HEK293 (cell line): ENCODE results near the gene VPS37C.

Experiments
- CTCF ChIA-PET: fragments of 350-600 bp; formaldehyde crosslinking; extraction: SDS; loops from one replicate; lab custom pipeline; 2021; ENCODE audit warnings: antibody characterized with exemption; lab: Yijun Ruan, JAX
- POLR2A ChIA-PET: fragments of 300-600 bp; formaldehyde crosslinking; extraction: SDS; loops from one replicate; lab custom pipeline; 2020; ENCODE audit warnings: antibody characterized with exemption, inconsistent platforms; lab: Yijun Ruan, JAX
- H3K27ac ChIP-seq: fragments of 200-500 bp; sonication (Bioruptor generic); 2 replicates; pipeline ENCODE4 v1.5.1; 2014; ENCODE audit warnings: low read depth, low read length, control low read depth, inconsistent platforms; ENCODE audit errors: extremely low read depth
- H3K36me3 ChIP-seq, 2 experiments: fragments of 200-500 bp in 1 of 2; sonication (Bioruptor generic) in 1 of 2; 1 replicate in 1 of 2; 2 replicates in 1 of 2; pipeline ENCODE4 v1.5.1; 2014 to 2017; ENCODE audit warnings: inconsistent platforms in 2 of 2, low read length in 2 of 2; ENCODE audit not compliant: control insufficient read depth in 2 of 2, insufficient read depth in 1 of 2
- H3K4me1 ChIP-seq: fragments of 200-500 bp; sonication (Bioruptor generic); 2 replicates; pipeline ENCODE4 v1.5.1; 2014; ENCODE audit warnings: mild to moderate bottlenecking, low read length, inconsistent platforms; ENCODE audit not compliant: control insufficient read depth, insufficient read depth
- H3K4me3 ChIP-seq: 2 replicates; pipeline ENCODE4 v1.5.1; 2011; ENCODE audit warnings: low read depth, mild to moderate bottlenecking, control low read depth, low read length, moderate library complexity
- H3K9me3 ChIP-seq: fragments of 200-500 bp; sonication (Bioruptor generic); 2 replicates; pipeline ENCODE4 v1.5.1; 2014; ENCODE audit warnings: low read depth, low read length, inconsistent platforms; ENCODE audit not compliant: control insufficient read depth, insufficient read depth
- BCL11B ChIP-seq: fragments of 450-650 bp; formaldehyde crosslinking; IDR thresholded peaks from 2 replicates; pipeline ENCODE4 v1.5.1; 2016; ENCODE audit warnings: low read depth, missing biosample characterization, missing genetic modification characterization
- GLIS1 ChIP-seq: fragments of 450-650 bp; formaldehyde crosslinking; IDR thresholded peaks from 2 replicates; pipeline ENCODE4 v1.5.1; 2016; ENCODE audit warnings: missing biosample characterization, missing genetic modification characterization
- KLF10 ChIP-seq: fragments of 450-650 bp; IDR thresholded peaks from 2 replicates; pipeline ENCODE4 v1.5.1; 2018; ENCODE audit warnings: missing biosample characterization, mild to moderate bottlenecking, missing genetic modification characterization
- ZBTB20 ChIP-seq: fragments of 450-650 bp; formaldehyde crosslinking; IDR thresholded peaks from 2 replicates; pipeline ENCODE4 v1.5.1; 2016; ENCODE audit warnings: missing biosample characterization, missing genetic modification characterization
- ZNF157 ChIP-seq: fragments of 450-650 bp; formaldehyde crosslinking; IDR thresholded peaks from 2 replicates; pipeline ENCODE4 v1.5.1; 2016; ENCODE audit warnings: missing biosample characterization, missing genetic modification characterization
- ZNF16 ChIP-seq: fragments of 450-650 bp; formaldehyde crosslinking; IDR thresholded peaks from 2 replicates; pipeline ENCODE4 v1.5.1; 2016; ENCODE audit warnings: low read depth, missing biosample characterization, missing genetic modification characterization
- ZNF169 ChIP-seq: fragments of 450-650 bp; formaldehyde crosslinking; IDR thresholded peaks from 2 replicates; pipeline ENCODE4 v1.5.1; 2016; ENCODE audit warnings: missing biosample characterization, missing genetic modification characterization
- ZNF214 ChIP-seq: fragments of 450-650 bp; formaldehyde crosslinking; IDR thresholded peaks from 2 replicates; pipeline ENCODE4 v1.5.1; 2017; ENCODE audit warnings: missing biosample characterization, mild to moderate bottlenecking, missing genetic modification characterization, borderline replicate concordance
- ZNF24 ChIP-seq: fragments of 450-650 bp; formaldehyde crosslinking; IDR thresholded peaks from 2 replicates; pipeline ENCODE4 v1.5.1; 2016; ENCODE audit warnings: missing biosample characterization, missing genetic modification characterization
- ZNF366 ChIP-seq: fragments of 450-650 bp; formaldehyde crosslinking; conservative IDR thresholded peaks from 2 replicates; pipeline ENCODE4 v1.5.1; 2016; ENCODE audit warnings: missing biosample characterization, missing genetic modification characterization
- ZNF404 ChIP-seq: fragments of 450-650 bp; formaldehyde crosslinking; IDR thresholded peaks from 2 replicates; pipeline ENCODE4 v1.5.1; 2017; ENCODE audit warnings: missing biosample characterization, missing genetic modification characterization
- ZNF530 ChIP-seq: fragments of 450-650 bp; formaldehyde crosslinking; IDR thresholded peaks from 2 replicates; pipeline ENCODE4 v1.5.1; 2016; ENCODE audit warnings: low read depth, missing biosample characterization, missing genetic modification characterization
- ZNF555 ChIP-seq: fragments of 450-650 bp; formaldehyde crosslinking; conservative IDR thresholded peaks from 2 replicates; pipeline ENCODE4 v1.5.1; 2017; ENCODE audit warnings: missing biosample characterization, mild to moderate bottlenecking, missing genetic modification characterization, inconsistent platforms
- ZNF677 ChIP-seq: fragments of 450-650 bp; IDR thresholded peaks from 2 replicates; pipeline ENCODE4 v1.5.0; 2018; ENCODE audit warnings: missing biosample characterization, mild to moderate bottlenecking, missing genetic modification characterization, moderate library complexity
- ZNF76 ChIP-seq: fragments of 450-650 bp; formaldehyde crosslinking; IDR thresholded peaks from 2 replicates; pipeline ENCODE4; 2016; ENCODE audit warnings: low read depth, missing biosample characterization, missing genetic modification characterization, borderline replicate concordance
- ZNF785 ChIP-seq: fragments of 450-650 bp; formaldehyde crosslinking; IDR thresholded peaks from 2 replicates; pipeline ENCODE4 v1.5.1; 2016; ENCODE audit warnings: missing biosample characterization, missing genetic modification characterization
- ZNF791 ChIP-seq: fragments of 450-650 bp; formaldehyde crosslinking; IDR thresholded peaks from 2 replicates; pipeline ENCODE4 v1.5.1; 2016; ENCODE audit warnings: missing biosample characterization, missing genetic modification characterization
- ZNF792 ChIP-seq: fragments of 450-650 bp; formaldehyde crosslinking; IDR thresholded peaks from 2 replicates; pipeline ENCODE4 v1.5.1; 2016; ENCODE audit warnings: missing biosample characterization, missing genetic modification characterization
- TF ChIP-seq, protein P1 (sequence below): fragments of 450-650 bp; formaldehyde crosslinking; IDR thresholded peaks from 2 replicates; pipeline ENCODE4 v1.5.1; 2017; ENCODE audit warnings: missing biosample characterization, mild to moderate bottlenecking, missing genetic modification characterization, moderate library complexity
- TF ChIP-seq, protein P2 (sequence below): IDR thresholded peaks from 2 replicates; pipeline ENCODE4 v1.6.1; 2011; ENCODE audit warnings: mild to moderate bottlenecking, low read depth, low read length, borderline replicate concordance
- TF ChIP-seq, protein P3 (sequence below): fragments of 450-650 bp; formaldehyde crosslinking; IDR thresholded peaks from 2 replicates; pipeline ENCODE4 v1.5.1; 2016; ENCODE audit warnings: missing biosample characterization, missing genetic modification characterization
- TF ChIP-seq, protein P4 (sequence below): fragments of 450-650 bp; formaldehyde crosslinking; IDR thresholded peaks from 2 replicates; pipeline ENCODE4 v1.5.1; 2016; ENCODE audit warnings: missing biosample characterization, missing genetic modification characterization
- TF ChIP-seq, protein P5 (sequence below): fragments of 450-650 bp; formaldehyde crosslinking; IDR thresholded peaks from 2 replicates; pipeline ENCODE4 v1.5.1; 2017; ENCODE audit warnings: missing biosample characterization, missing genetic modification characterization
- TF ChIP-seq, protein P6 (sequence below): fragments of 450-650 bp; formaldehyde crosslinking; IDR thresholded peaks from 2 replicates; pipeline ENCODE4 v1.5.1; 2016; ENCODE audit warnings: missing biosample characterization, missing genetic modification characterization

Gene VPS37C

DNA sequence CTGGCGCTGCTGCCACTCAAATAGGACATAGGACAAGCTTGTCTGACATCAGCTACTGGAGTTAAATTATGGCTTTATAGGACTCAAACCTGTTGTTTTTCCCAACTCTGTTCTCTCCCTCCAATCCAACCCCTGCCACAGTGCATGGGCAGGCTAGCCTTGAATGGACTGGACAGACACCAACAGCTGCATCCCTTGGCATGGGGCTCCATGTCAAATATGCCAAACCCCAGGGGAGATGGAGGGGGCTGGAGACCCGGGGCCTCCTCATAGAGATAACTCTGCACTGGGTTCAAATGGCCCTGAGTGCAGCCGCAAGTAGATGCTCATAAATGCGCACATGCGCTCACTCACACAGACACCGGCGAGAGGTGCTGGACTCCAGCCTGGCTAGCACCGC lies 30.0 kb downstream of the VPS37C start:
- CTCF ChIA-PET: interaction anchor here (0.6 to 3.8 kb wide), 7 partner anchors 11 to 300 kb away, joined by 3 to 21 read pairs (median 4); no protein-coding TSS in a partner anchor
- Histone ChIP-seq H3K4me1 (no peaks in the 10 kb centered on the region), H3K36me3 (peaks cover 0 to 17% of the 10 kb centered on the region in 2 experiments; a peak in 1 of 3 replicates), H3K4me3 (no peak overlapping the region), H3K27ac (no peak overlapping the region), H3K9me3 (no peaks in the 10 kb centered on the region)
- POLR2A ChIA-PET: no interaction called here
- TF ChIP-seq, protein P1, sequence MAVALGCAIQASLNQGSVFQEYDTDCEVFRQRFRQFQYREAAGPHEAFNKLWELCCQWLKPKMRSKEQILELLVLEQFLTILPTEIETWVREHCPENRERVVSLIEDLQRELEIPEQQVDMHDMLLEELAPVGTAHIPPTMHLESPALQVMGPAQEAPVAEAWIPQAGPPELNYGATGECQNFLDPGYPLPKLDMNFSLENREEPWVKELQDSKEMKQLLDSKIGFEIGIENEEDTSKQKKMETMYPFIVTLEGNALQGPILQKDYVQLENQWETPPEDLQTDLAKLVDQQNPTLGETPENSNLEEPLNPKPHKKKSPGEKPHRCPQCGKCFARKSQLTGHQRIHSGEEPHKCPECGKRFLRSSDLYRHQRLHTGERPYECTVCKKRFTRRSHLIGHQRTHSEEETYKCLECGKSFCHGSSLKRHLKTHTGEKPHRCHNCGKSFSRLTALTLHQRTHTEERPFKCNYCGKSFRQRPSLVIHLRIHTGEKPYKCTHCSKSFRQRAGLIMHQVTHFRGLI (tag by site-specific recombination): no peak
- no peak for TF ChIP-seq ZNF214 (tag by site-specific recombination)
- TF ChIP-seq ZNF169 (tag by site-specific recombination): no peak
- TF ChIP-seq, protein P2, sequence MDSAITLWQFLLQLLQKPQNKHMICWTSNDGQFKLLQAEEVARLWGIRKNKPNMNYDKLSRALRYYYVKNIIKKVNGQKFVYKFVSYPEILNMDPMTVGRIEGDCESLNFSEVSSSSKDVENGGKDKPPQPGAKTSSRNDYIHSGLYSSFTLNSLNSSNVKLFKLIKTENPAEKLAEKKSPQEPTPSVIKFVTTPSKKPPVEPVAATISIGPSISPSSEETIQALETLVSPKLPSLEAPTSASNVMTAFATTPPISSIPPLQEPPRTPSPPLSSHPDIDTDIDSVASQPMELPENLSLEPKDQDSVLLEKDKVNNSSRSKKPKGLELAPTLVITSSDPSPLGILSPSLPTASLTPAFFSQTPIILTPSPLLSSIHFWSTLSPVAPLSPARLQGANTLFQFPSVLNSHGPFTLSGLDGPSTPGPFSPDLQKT: no peak
- TF ChIP-seq ZNF792 (tag by site-specific recombination): no peak
- no peak for TF ChIP-seq ZNF530 (tag by site-specific recombination)
- no peak for TF ChIP-seq ZNF76 (tag by site-specific recombination)
- no peak for TF ChIP-seq ZNF785 (tag by site-specific recombination)
- no peak for TF ChIP-seq ZNF677 (tag by site-specific recombination)
- TF ChIP-seq, protein P3, sequence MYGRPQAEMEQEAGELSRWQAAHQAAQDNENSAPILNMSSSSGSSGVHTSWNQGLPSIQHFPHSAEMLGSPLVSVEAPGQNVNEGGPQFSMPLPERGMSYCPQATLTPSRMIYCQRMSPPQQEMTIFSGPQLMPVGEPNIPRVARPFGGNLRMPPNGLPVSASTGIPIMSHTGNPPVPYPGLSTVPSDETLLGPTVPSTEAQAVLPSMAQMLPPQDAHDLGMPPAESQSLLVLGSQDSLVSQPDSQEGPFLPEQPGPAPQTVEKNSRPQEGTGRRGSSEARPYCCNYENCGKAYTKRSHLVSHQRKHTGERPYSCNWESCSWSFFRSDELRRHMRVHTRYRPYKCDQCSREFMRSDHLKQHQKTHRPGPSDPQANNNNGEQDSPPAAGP (tag by site-specific recombination): no peak
- TF ChIP-seq ZNF366 (tag by site-specific recombination): no peak
- TF ChIP-seq ZNF157: no peak

DNA sequence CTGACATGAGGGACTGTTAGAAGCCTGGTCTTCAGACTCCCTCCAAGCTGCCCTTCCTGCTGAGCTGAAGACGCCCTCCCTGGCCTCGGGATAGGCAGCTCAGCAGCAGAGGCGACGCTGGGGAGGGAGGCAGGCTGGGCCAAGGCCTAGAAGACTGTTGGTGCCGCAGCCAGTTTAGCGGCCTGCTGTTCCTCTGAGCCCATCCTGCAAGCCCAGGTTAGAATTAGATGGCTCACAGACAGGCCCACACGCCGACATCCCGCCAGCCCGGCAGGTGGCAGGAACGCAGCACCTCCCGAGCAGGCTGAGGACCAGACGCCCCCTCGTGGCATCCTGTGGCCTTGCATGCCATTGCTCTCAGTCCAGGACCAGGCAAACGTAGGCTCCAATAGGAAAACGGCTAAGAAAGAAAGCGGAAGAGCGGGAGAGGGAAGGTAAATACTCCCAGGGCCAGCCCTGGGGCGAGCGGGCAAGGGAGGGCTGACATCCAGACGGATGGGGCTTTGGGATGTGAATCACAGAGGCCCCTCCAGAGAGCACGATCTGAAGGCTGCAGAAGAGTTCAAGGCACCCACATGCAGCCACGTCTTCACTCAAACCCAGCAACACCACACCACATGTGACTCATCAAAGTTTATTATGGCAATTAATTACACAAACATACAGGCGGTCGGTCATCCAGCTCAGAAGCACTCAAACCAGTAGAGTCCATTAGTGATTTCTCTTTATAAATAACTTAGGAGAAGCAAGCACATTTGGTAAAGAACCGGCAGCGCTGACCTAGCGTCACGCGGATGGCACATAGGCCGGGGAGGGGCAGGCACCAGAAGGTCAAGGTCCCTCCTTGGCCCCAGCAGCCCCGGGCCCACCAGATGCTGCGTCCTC lies 31.3 kb downstream of the VPS37C start:
- H3K4me1 ChIP-seq: no peaks in the 10 kb centered on the region
- H3K36me3 ChIP-seq: peaks cover 0 to 17% of the 10 kb centered on the region in 2 experiments; a peak in 1 of 3 replicates
- ChIA-PET CTCF (interaction anchor here (0.5 to 3.8 kb wide), 40 partner anchors 9 to 1484 kb away, joined by 3 to 21 read pairs (median 4); no protein-coding TSS in a partner anchor), POLR2A (interaction anchor here (1.4 kb wide), 2 partner anchors 32 to 215 kb away, joined by 3 read pairs; partner anchors contain the start of gene VPS37C)
- no peak overlapping the region for H3K27ac ChIP-seq
- no peak overlapping the region for H3K4me3 ChIP-seq
- H3K9me3 ChIP-seq: no peaks in the 10 kb centered on the region
- TF ChIP-seq KLF10 (tag by site-specific recombination) (no peak), ZNF16 (no peak), ZNF555 (tag by site-specific recombination) (no peak), GLIS1 (tag by site-specific recombination) (peak; percentile 45), ZNF24 (peak; percentile 63; the same call in 1 of the 2 replicates), ZBTB20 (tag by site-specific recombination) (no peak), BCL11B (no peak), ZNF791 (tag by site-specific recombination) (no peak), ZNF404 (tag by site-specific recombination) (no peak)
- TF ChIP-seq, protein P4, sequence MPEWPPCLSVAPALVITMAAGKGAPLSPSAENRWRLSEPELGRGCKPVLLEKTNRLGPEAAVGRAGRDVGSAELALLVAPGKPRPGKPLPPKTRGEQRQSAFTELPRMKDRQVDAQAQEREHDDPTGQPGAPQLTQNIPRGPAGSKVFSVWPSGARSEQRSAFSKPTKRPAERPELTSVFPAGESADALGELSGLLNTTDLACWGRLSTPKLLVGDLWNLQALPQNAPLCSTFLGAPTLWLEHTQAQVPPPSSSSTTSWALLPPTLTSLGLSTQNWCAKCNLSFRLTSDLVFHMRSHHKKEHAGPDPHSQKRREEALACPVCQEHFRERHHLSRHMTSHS (tag by site-specific recombination): no peak
- TF ChIP-seq, protein P5, sequence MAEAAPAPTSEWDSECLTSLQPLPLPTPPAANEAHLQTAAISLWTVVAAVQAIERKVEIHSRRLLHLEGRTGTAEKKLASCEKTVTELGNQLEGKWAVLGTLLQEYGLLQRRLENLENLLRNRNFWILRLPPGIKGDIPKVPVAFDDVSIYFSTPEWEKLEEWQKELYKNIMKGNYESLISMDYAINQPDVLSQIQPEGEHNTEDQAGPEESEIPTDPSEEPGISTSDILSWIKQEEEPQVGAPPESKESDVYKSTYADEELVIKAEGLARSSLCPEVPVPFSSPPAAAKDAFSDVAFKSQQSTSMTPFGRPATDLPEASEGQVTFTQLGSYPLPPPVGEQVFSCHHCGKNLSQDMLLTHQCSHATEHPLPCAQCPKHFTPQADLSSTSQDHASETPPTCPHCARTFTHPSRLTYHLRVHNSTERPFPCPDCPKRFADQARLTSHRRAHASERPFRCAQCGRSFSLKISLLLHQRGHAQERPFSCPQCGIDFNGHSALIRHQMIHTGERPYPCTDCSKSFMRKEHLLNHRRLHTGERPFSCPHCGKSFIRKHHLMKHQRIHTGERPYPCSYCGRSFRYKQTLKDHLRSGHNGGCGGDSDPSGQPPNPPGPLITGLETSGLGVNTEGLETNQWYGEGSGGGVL (tag by site-specific recombination): no peak
- TF ChIP-seq, protein P6, sequence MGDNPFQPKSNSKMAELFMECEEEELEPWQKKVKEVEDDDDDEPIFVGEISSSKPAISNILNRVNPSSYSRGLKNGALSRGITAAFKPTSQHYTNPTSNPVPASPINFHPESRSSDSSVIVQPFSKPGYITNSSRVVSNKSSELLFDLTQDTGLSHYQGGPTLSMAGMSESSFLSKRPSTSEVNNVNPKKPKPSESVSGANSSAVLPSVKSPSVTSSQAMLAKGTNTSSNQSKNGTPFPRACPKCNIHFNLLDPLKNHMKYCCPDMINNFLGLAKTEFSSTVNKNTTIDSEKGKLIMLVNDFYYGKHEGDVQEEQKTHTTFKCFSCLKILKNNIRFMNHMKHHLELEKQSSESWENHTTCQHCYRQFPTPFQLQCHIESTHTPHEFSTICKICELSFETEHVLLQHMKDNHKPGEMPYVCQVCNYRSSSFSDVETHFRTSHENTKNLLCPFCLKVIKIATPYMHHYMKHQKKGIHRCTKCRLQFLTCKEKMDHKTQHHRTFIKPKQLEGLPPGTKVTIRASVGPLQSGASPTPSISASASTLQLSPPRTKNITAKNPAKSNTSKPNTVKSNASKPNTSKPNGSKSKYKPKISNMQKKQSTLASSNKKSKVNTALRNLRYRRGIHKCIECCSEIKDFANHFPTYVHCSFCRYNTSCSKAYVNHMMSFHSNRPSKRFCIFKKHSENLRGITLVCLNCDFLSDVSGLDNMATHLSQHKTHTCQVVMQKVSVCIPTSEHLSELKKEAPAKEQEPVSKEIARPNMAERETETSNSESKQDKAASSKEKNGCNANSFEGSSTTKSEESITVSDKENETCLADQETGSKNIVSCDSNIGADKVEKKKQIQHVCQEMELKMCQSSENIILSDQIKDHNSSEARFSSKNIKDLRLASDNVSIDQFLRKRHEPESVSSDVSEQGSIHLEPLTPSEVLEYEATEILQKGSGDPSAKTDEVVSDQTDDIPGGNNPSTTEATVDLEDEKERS: no peak
